Natural killer cell (primary cell): Measurements from ENCODE around the gene MRPS12. TPM values are rescaled to one million over a fixed set of nuclear protein-coding genes. Genes with fewer than 3 reads are reported as not detected.
A peak's percentile ranks its signal among the peaks of the same experiment; 100 is the strongest.

Experiments
- ATAC-seq, 3 donors: fragments of 150-1000 bp in 2 of 3; fragments of 200-7000 bp in 1 of 3; cut with Tn5 transposase; 1 replicate in 1 of 3; 2 replicates in 2 of 3; pipeline ENCODE4 v1.10.0; 2021; ENCODE audit warnings: mild to moderate bottlenecking in 2 of 3, moderate library complexity in 2 of 3
- DNase-seq, 2 donors: peaks; one replicate each; pipeline versions ENCODE4 v3.0.0 to v3.0.0-alpha.2; 2013 to 2021; ENCODE audit warnings: mixed read lengths in 1 of 2
- H3K27ac ChIP-seq: one replicate; pipeline ENCODE4 v1.5.1; 2013; ENCODE audit warnings: mild to moderate bottlenecking, low read length
- H3K27me3 ChIP-seq: one replicate; pipeline ENCODE4 v1.6.1; 2013; ENCODE audit warnings: low read length; ENCODE audit not compliant: control insufficient read depth, insufficient read depth
- H3K36me3 ChIP-seq: one replicate; pipeline ENCODE4 v1.6.1; 2013; ENCODE audit warnings: low read length; ENCODE audit not compliant: control insufficient read depth, insufficient read depth
- H3K4me1 ChIP-seq: one replicate; pipeline ENCODE4 v1.6.1; 2013; ENCODE audit warnings: low read length; ENCODE audit not compliant: control insufficient read depth, insufficient read depth
- H3K4me3 ChIP-seq: one replicate; pipeline ENCODE4 v1.5.1; 2013; ENCODE audit warnings: low read length
- H3K9me3 ChIP-seq: one replicate; pipeline ENCODE4 v1.6.1; 2013; ENCODE audit warnings: low read length; ENCODE audit not compliant: control insufficient read depth, insufficient read depth
- H3K27ac Mint-ChIP-seq, 2 donors: one replicate each; pipeline ENCODE4 v1.8.0; 2022; ENCODE audit warnings: mild to moderate bottlenecking in 2 of 2, mixed read lengths in 2 of 2, moderate library complexity in 1 of 2
- H3K27me3 Mint-ChIP-seq, 2 donors: one replicate each; pipeline ENCODE4 v1.8.0; 2022; ENCODE audit warnings: low read depth in 2 of 2, mixed read lengths in 2 of 2
- H3K36me3 Mint-ChIP-seq: one replicate; pipeline ENCODE4 v1.8.0; 2022; ENCODE audit warnings: mixed read lengths
- H3K4me1 Mint-ChIP-seq, 2 donors: one replicate each; pipeline ENCODE4 v1.8.0; 2022; ENCODE audit warnings: mixed read lengths in 2 of 2
- H3K4me3 Mint-ChIP-seq: one replicate; pipeline ENCODE4 v1.8.0; 2022; ENCODE audit warnings: mild to moderate bottlenecking, moderate library complexity, mixed read lengths
- H3K9me3 Mint-ChIP-seq, 2 donors: one replicate each; pipeline ENCODE4 v1.8.0; 2022; ENCODE audit warnings: mixed read lengths in 2 of 2
- WGBS: methylation state at CpG from one replicate; pipeline ENCODE4 v1.1.7; 2013; ENCODE audit warnings: missing lambda C conversion rate; ENCODE audit not compliant: insufficient coverage; 5-methylcytosine and 5-hydroxymethylcytosine counted together
- intact Hi-C: fragments of 100-400 bp; cut with micrococcal nuclease; formaldehyde crosslinking; loops from one replicate; pipeline ENCODE4 v1.14.2; 2022
- total RNA-seq, 4 donors: library from RNA; stranded (reverse); fragments of 120-200 nt in 1 of 4; gene quantifications; one replicate each; pipeline versions ENCODE4 v1.2.3 to v1.2.4, GENCODE V29; 2013 to 2022
- TF ChIP-seq, protein P1 (sequence below): fragments of 200-600 bp; IDR thresholded peaks from one replicate; pipeline ENCODE4 v1.8.0; 2022; ENCODE audit warnings: antibody characterized with exemption

Gene MRPS12
- total RNA-seq, 3 donors from 2014 or later (not counting 1 experiment from before 2014, with no cell fraction given) = 25.3 to 27.8 (median 26.7) TPM

DNA sequence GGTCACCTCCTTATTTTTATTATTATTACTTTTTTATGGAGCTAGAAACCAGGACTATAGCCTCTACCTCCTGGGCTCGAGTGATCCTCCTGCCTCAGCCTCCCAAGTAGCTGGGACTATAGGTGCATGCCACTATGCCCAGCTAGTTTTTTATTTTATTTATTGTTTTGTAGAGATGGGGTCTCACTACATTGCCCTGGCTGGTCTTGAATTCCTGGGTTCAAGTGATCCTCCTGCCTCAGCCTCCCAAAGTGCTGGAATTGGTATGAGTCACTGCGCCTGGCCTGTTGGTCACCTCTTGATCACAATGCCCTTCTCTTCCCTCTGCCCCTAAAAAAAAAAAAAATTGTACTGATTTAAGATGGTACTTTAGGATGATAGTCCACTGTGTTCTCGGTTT, 20.4 kb downstream of the MRPS12 start:
- Mint-ChIP-seq H3K27ac (no peak overlapping the region), H3K4me3 (no peak overlapping the region), H3K36me3 (no peaks in the 10 kb centered on the region), H3K4me1 (peaks cover 6 to 20% of the 10 kb centered on the region in 2 donors), H3K9me3 (no peaks in the 10 kb centered on the region), H3K27me3 (peaks cover 8 to 13% of the 10 kb centered on the region in 2 donors)
- TF ChIP-seq, protein P1, sequence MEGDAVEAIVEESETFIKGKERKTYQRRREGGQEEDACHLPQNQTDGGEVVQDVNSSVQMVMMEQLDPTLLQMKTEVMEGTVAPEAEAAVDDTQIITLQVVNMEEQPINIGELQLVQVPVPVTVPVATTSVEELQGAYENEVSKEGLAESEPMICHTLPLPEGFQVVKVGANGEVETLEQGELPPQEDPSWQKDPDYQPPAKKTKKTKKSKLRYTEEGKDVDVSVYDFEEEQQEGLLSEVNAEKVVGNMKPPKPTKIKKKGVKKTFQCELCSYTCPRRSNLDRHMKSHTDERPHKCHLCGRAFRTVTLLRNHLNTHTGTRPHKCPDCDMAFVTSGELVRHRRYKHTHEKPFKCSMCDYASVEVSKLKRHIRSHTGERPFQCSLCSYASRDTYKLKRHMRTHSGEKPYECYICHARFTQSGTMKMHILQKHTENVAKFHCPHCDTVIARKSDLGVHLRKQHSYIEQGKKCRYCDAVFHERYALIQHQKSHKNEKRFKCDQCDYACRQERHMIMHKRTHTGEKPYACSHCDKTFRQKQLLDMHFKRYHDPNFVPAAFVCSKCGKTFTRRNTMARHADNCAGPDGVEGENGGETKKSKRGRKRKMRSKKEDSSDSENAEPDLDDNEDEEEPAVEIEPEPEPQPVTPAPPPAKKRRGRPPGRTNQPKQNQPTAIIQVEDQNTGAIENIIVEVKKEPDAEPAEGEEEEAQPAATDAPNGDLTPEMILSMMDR = no peak
- ATAC-seq (no peak), DNase-seq (no peak)
- peaks cover 2% of the 10 kb centered on the region for H3K27me3 ChIP-seq
- H3K4me3 ChIP-seq = no peak overlapping the region
- intact Hi-C loops = no loop called here
- peaks cover 18% of the 10 kb centered on the region for H3K4me1 ChIP-seq
- 74% methylated on average over 3 of the region's 3 CpGs for WGBS
- no peak overlapping the region for H3K27ac ChIP-seq
- H3K9me3 ChIP-seq = no peaks in the 10 kb centered on the region
- H3K36me3 ChIP-seq = no peaks in the 10 kb centered on the region

DNA sequence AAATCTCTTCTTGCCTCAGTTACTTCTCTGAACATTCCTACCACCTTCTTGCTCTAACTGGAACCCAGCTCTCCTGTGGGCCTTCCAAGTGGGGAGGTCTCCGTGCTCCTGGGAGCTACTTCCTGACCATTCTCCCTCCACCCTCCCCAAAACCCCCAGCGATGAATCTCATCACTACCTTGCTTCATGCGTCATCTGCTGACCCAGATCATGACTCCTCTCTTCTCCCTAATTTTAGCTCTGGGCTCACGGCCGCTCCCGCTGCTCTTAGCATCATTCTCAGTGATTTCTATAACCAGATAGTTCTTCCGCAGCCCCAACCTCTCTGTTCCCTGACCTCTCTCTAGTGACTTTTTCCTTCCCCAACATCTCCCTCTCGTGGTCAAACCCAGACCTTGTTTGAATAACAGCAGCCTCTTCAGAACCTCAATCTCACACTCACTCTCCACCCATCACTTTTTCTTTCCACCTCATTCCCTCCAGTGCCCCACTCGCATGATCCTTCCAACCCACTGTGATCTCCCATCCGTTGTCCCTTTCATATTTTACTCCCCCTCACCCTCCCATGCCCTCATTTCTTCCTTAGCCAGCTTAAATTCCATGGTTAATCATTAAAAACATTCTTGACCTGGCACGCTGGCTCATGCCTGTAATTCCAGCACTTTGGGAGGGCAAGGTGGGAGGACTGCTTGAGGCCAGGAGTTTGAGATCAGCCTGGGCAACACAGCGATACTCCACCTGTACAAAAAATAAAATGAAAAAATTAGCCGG, 21.8 kb downstream of the MRPS12 start:
- intact Hi-C loops = loop anchor here (1.0 kb wide), 1 partner anchor 408 kb away; no protein-coding TSS in a partner anchor
- Mint-ChIP-seq H3K27ac (peak overlapping the region in 1 of 2 donors; percentile 18), H3K4me1 (peaks cover 6 to 20% of the 10 kb centered on the region in 2 donors), H3K36me3 (no peaks in the 10 kb centered on the region), H3K9me3 (no peaks in the 10 kb centered on the region), H3K4me3 (peak overlapping the region; percentile 6), H3K27me3 (peaks cover 8 to 13% of the 10 kb centered on the region in 2 donors)
- H3K4me1 ChIP-seq = peaks cover 18% of the 10 kb centered on the region
- DNase-seq = peak in 1 of 2 donors; percentile 66
- H3K4me3 ChIP-seq = no peak overlapping the region
- no peaks in the 10 kb centered on the region for H3K9me3 ChIP-seq
- TF ChIP-seq, protein P1 = peak; percentile 52
- no peaks in the 10 kb centered on the region for H3K36me3 ChIP-seq
- 60% methylated on average over 13 of the region's 13 CpGs for WGBS
- H3K27ac ChIP-seq = no peak overlapping the region
- H3K27me3 ChIP-seq = peaks cover 2% of the 10 kb centered on the region
- peak; percentile 37 to 40 (median 39) for ATAC-seq

- peaks cover 18% of the 10 kb centered on the region for H3K4me1 ChIP-seq
- H3K9me3 ChIP-seq = no peaks in the 10 kb centered on the region
- no peaks in the 10 kb centered on the region for H3K9me3 Mint-ChIP-seq
- H3K4me3 ChIP-seq = no peak overlapping the region
- intact Hi-C loops = no loop called here
- WGBS = 75% methylated on average over 4 of the region's 4 CpGs
- no peaks in the 10 kb centered on the region for H3K36me3 Mint-ChIP-seq
- peaks cover 2% of the 10 kb centered on the region for H3K27me3 ChIP-seq
- ATAC-seq = no peak
- H3K27ac ChIP-seq = no peak overlapping the region
- no peak overlapping the region for H3K27ac Mint-ChIP-seq
- DNase-seq = no peak
- peaks cover 6 to 20% of the 10 kb centered on the region in 2 donors for H3K4me1 Mint-ChIP-seq
- H3K36me3 ChIP-seq = no peaks in the 10 kb centered on the region
- H3K4me3 Mint-ChIP-seq = no peak overlapping the region
- TF ChIP-seq, protein P1 = no peak
- peaks cover 8 to 13% of the 10 kb centered on the region in 2 donors for H3K27me3 Mint-ChIP-seq
These were observed 22.9 kb downstream of the MRPS12 start for GRCh38 chr19:38953677-38954076.
